ENCODE results near the gene BMP6. TPM values are rescaled to one million over a fixed set of nuclear protein-coding genes. Genes with fewer than 3 reads are reported as not detected.

BMP6 gene
- total RNA-seq, 2 experiments from 2014 or later: not detected

GRCh38 chr6:7846966-7847818 lies 121.3 kb downstream of the BMP6 start:
- intact Hi-C loops (cut with DNase I, micrococcal nuclease): no loop called here
- H3K27ac ChIP-seq (ENCODE audit: low read depth in 1 of 2, low read length in 2 of 2): no peak overlapping the region
- peaks cover 7 to 8% of the 10 kb centered on the region in 2 experiments for H3K9me3 ChIP-seq (ENCODE audit: control insufficient read depth in 1 of 2, insufficient read depth in 1 of 2, low read length in 2 of 2)
- no peaks in the 10 kb centered on the region for H3K27me3 ChIP-seq (ENCODE audit: control insufficient read depth in 1 of 2, insufficient read depth in 2 of 2, low read length in 2 of 2)
- TF ChIP-seq CTCF (IDR thresholded peaks at IDR 0.05): no peak
- Mint-ChIP-seq H3K9me3 (peaks cover 3% of the 10 kb centered on the region), H3K27me3 (peaks cover 17% of the 10 kb centered on the region), H3K4me1 (ENCODE audit: low read depth) (no peaks in the 10 kb centered on the region), H3K4me3 (no peak overlapping the region), H3K27ac (no peak overlapping the region), H3K36me3 (ENCODE audit: low read depth) (no peaks in the 10 kb centered on the region)
- ATAC-seq (ENCODE audit: poor library complexity): no peak
- H3K36me3 ChIP-seq (ENCODE audit: insufficient read depth, low read length): no peaks in the 10 kb centered on the region
- no peak overlapping the region for H3K4me3 ChIP-seq (ENCODE audit: low read length)
- no peak for DNase-seq
- POLR2A ChIA-PET: no interaction called here
- no peaks in the 10 kb centered on the region for H3K4me1 ChIP-seq (ENCODE audit: insufficient read depth, low read length)
- CTCF ChIA-PET: no interaction called here

- no peak for DNase-seq
- Mint-ChIP-seq H3K9me3 (peaks cover 5% of the 10 kb centered on the region), H3K4me3 (no peak overlapping the region), H3K27me3 (peaks cover 17% of the 10 kb centered on the region), H3K4me1 (ENCODE audit: low read depth) (no peaks in the 10 kb centered on the region), H3K27ac (no peak overlapping the region), H3K36me3 (ENCODE audit: low read depth) (no peaks in the 10 kb centered on the region)
- no peaks in the 10 kb centered on the region for H3K36me3 ChIP-seq (ENCODE audit: insufficient read depth, low read length)
- no peak overlapping the region for H3K4me3 ChIP-seq (ENCODE audit: low read length)
- no peak for ATAC-seq (ENCODE audit: poor library complexity)
- no peak for TF ChIP-seq CTCF (IDR thresholded peaks at IDR 0.05)
- no peaks in the 10 kb centered on the region for H3K4me1 ChIP-seq (ENCODE audit: insufficient read depth, low read length)
- ChIA-PET CTCF (no interaction called here), POLR2A (no interaction called here)
- H3K9me3 ChIP-seq (ENCODE audit: control insufficient read depth in 1 of 2, insufficient read depth in 1 of 2, low read length in 2 of 2): peaks cover 7 to 8% of the 10 kb centered on the region in 2 experiments
- intact Hi-C loops (cut with DNase I, micrococcal nuclease): no loop called here
- no peak overlapping the region for H3K27ac ChIP-seq (ENCODE audit: low read depth in 1 of 2, low read length in 2 of 2)
- H3K27me3 ChIP-seq (ENCODE audit: control insufficient read depth in 1 of 2, insufficient read depth in 2 of 2, low read length in 2 of 2): no peaks in the 10 kb centered on the region
Measured at GRCh38 chr6:7848229-7848628, 122.3 kb downstream of the BMP6 start.

- peaks cover 5% of the 10 kb centered on the region for H3K9me3 Mint-ChIP-seq
- Histone ChIP-seq H3K27ac (ENCODE audit: low read depth in 1 of 2, low read length in 2 of 2) (no peak overlapping the region), H3K4me3 (ENCODE audit: low read length) (no peak overlapping the region), H3K27me3 (ENCODE audit: control insufficient read depth in 1 of 2, insufficient read depth in 2 of 2, low read length in 2 of 2) (no peaks in the 10 kb centered on the region), H3K9me3 (ENCODE audit: control insufficient read depth in 1 of 2, insufficient read depth in 1 of 2, low read length in 2 of 2) (peaks cover 8 to 11% of the 10 kb centered on the region in 2 experiments), H3K4me1 (ENCODE audit: insufficient read depth, low read length) (no peaks in the 10 kb centered on the region), H3K36me3 (ENCODE audit: insufficient read depth, low read length) (no peaks in the 10 kb centered on the region)
- ChIA-PET POLR2A (no interaction called here), CTCF (no interaction called here)
- no peaks in the 10 kb centered on the region for H3K4me1 Mint-ChIP-seq (ENCODE audit: low read depth)
- no peaks in the 10 kb centered on the region for H3K36me3 Mint-ChIP-seq (ENCODE audit: low read depth)
- DNase-seq: no peak
- no peak overlapping the region for H3K27ac Mint-ChIP-seq
- H3K4me3 Mint-ChIP-seq: no peak overlapping the region
- TF ChIP-seq CTCF (IDR thresholded peaks at IDR 0.05): no peak
- H3K27me3 Mint-ChIP-seq: no peaks in the 10 kb centered on the region
- intact Hi-C loops (cut with DNase I, micrococcal nuclease): no loop called here
- ATAC-seq (ENCODE audit: poor library complexity): no peak
Measured at GRCh38 chr6:7851780-7852179, 125.9 kb downstream of the BMP6 start.

Data from CD4-positive, alpha-beta T cell (primary cell).